HG03103 (cell line): ENCODE measurements around the gene GPR137.
"Not testable (repeated sequence)": the region's sequence is repeated elsewhere in the genome, so short reads cannot be mapped to it uniquely, and the experiment has no call there.

ENCODE experiments used
- ATAC-seq: cut with Tn5 transposase; IDR thresholded peaks from one replicate; pipeline ENCODE4 v1.9.1; 2021; ENCODE audit warnings: low read depth; ENCODE audit not compliant: unreplicated experiment

The GPR137 gene

GRCh38 chr11:64284962-64285884 lies at the start of gene GPR137:
Gene GPR137, plus strand, starts transcription at chr11:64285848. Its CDS starts 677 bp downstream, at chr11:64286525.
- peak; percentile 41 for ATAC-seq

- no peak for ATAC-seq
These were observed 48.1 kb upstream of the GPR137 start for GRCh38 chr11:64237484-64237951.

GRCh38 chr11:64238076-64238475 lies 47.6 kb upstream of the GPR137 start:
- no peak for ATAC-seq

GRCh38 chr11:64238999-64239398 lies 46.6 kb upstream of the GPR137 start:
- ATAC-seq, result no peak

GRCh38 chr11:64239662-64240434 lies 45.8 kb upstream of the GPR137 start:
- no peak for ATAC-seq

GRCh38 chr11:64240435-64241240 lies 45.0 kb upstream of the GPR137 start, which contains the start of gene FKBP2:
Gene FKBP2, plus strand, starts transcription at chr11:64241095. Its CDS starts 1,293 bp downstream, at chr11:64242388.
- peak; percentile 38 for ATAC-seq

- ATAC-seq, result peak; percentile 66
These were observed 44.5 kb upstream of the GPR137 start for GRCh38 chr11:64241241-64241490.

- ATAC-seq, result peak; percentile 2
These were observed 43.9 kb upstream of the GPR137 start for GRCh38 chr11:64241491-64242374.

- no peak for ATAC-seq
These were observed 42.3 kb upstream of the GPR137 start for GRCh38 chr11:64243236-64243854.

GRCh38 chr11:64244107-64244506 lies 41.5 kb upstream of the GPR137 start:
- ATAC-seq, result no peak

GRCh38 chr11:64244966-64245365 lies 40.7 kb upstream of the GPR137 start:
- ATAC-seq, result no peak

GRCh38 chr11:64245401-64245796 lies 40.2 kb upstream of the GPR137 start:
- no peak for ATAC-seq

- ATAC-seq, result no peak
These were observed 39.6 kb upstream of the GPR137 start for GRCh38 chr11:64245797-64246620.

GRCh38 chr11:64246621-64246870 lies 39.1 kb upstream of the GPR137 start:
- not testable (repeated sequence) for ATAC-seq

- no peak for ATAC-seq
These were observed 38.5 kb upstream of the GPR137 start, which contains the start of gene PPP1R14B for GRCh38 chr11:64246871-64247728. Gene PPP1R14B, minus strand, starts transcription at chr11:64246943. Its CDS starts 270 bp downstream, at chr11:64246673.

- no peak for ATAC-seq
These were observed 37.7 kb upstream of the GPR137 start for GRCh38 chr11:64247729-64248531.

GRCh38 chr11:64248578-64248977 lies 37.1 kb upstream of the GPR137 start:
- ATAC-seq, result no peak
